K562 (cell line): ENCODE data around the gene ARHGEF17. TPM values are rescaled to one million over a fixed set of nuclear protein-coding genes. Genes with fewer than 3 reads are reported as not detected.

ENCODE experiments used
- ATAC-seq: fragments of 200-7000 bp; cut with Tn5 transposase; 3 replicates; pipeline ENCODE4 v1.9.1; 2020; ENCODE audit warnings: moderate library complexity
- BruUV-seq: library from RNA; stranded (reverse); fragments of 400-500 nt; replicated peaks from 2 replicates; lab custom pipeline; 2021; lab: Mats Ljungman, UMichigan
- CTCF ChIA-PET: fragments of 300-600 bp; formaldehyde crosslinking; extraction: SDS; loops from one replicate; lab custom pipeline; 2021; ENCODE audit warnings: low intra/inter-chr PET ratio; lab: Yijun Ruan, JAX
- POLR2A ChIA-PET: fragments of 300-600, 350-650 bp; sonication (Branson Sonifier 250); formaldehyde crosslinking; extraction: SDS; loops from one replicate; lab custom pipeline; 2021; ENCODE audit warnings: antibody characterized with exemption, inconsistent platforms; lab: Yijun Ruan, JAX
- DNase-seq, 4 experiments: peaks; one replicate each; pipeline versions ENCODE4 v3.0.0 to v3.0.0-alpha.2; 2011 to 2018; ENCODE audit warnings: low spot score in 3 of 4, mixed read lengths in 3 of 4; ENCODE audit errors: extremely low read depth in 1 of 4
- FAIRE-seq: peaks from 2 replicates; lab custom pipeline; 2011; peaks lifted over from hg19 to GRCh38; lab: Jason Lieb, UNC
- H2AFZ ChIP-seq: 2 replicates; pipeline ENCODE4 v1.6.0; 2011; ENCODE audit warnings: low read depth, low read length, control low read depth, inconsistent platforms
- H3K27ac ChIP-seq: fragments of 200-600 bp; 3 replicates; pipeline ENCODE4 v1.8.0; 2011; ENCODE audit warnings: low read depth, mild to moderate bottlenecking, control low read depth, inconsistent platforms, low read length, moderate library complexity, mixed read lengths; ENCODE audit errors: extremely low read depth
- H3K27me3 ChIP-seq, 2 experiments: fragments of 300-600 bp in 1 of 2; 2 replicates in 1 of 2; 3 replicates in 1 of 2; pipeline versions ENCODE4 v1.6.0 to v1.8.0; 2011; ENCODE audit warnings: inconsistent platforms in 2 of 2, low read length in 2 of 2, mild to moderate bottlenecking in 1 of 2, mixed read lengths in 1 of 2, moderate library complexity in 1 of 2; ENCODE audit not compliant: control insufficient read depth in 2 of 2, insufficient read depth in 2 of 2
- H3K36me3 ChIP-seq: fragments of 300-600 bp; 3 replicates; pipeline ENCODE4 v1.8.0; 2011; ENCODE audit warnings: mild to moderate bottlenecking, low read length, inconsistent platforms; ENCODE audit not compliant: control insufficient read depth, insufficient read depth
- H3K4me1 ChIP-seq, 2 experiments: fragments of 200-600 bp in 1 of 2; replicated peaks in 1 of 2; 2 replicates in 1 of 2; 3 replicates in 1 of 2; pipeline versions ENCODE4 v1.5.1 to v1.8.0; 2011; ENCODE audit warnings: inconsistent platforms in 2 of 2, low read length in 2 of 2, mild to moderate bottlenecking in 1 of 2, mixed read lengths in 1 of 2, moderate library complexity in 1 of 2; ENCODE audit not compliant: control insufficient read depth in 2 of 2, insufficient read depth in 2 of 2
- H3K4me2 ChIP-seq: 2 replicates; pipeline ENCODE4 v1.6.1; 2011; ENCODE audit warnings: low read length, control low read depth, inconsistent platforms, mixed read lengths; ENCODE audit not compliant: insufficient read depth
- H3K4me3 ChIP-seq: fragments of 200-600 bp; sonication (generic), shearing (Covaris generic); 2 replicates; pipeline ENCODE4 v1.5.1; 2016; ENCODE audit warnings: control low read depth, inconsistent platforms
- H3K79me2 ChIP-seq: fragments of 200-600 bp; 3 replicates; pipeline ENCODE4 v1.8.0; 2011; ENCODE audit warnings: low read length, inconsistent platforms; ENCODE audit not compliant: control insufficient read depth, insufficient read depth
- H3K9ac ChIP-seq, 2 experiments: 2 replicates each; pipeline versions ENCODE4 v1.6.0 to v1.6.1; 2011; ENCODE audit warnings: low read depth in 2 of 2, low read length in 2 of 2, control low read depth in 1 of 2, inconsistent platforms in 1 of 2, mild to moderate bottlenecking in 1 of 2, mixed read lengths in 1 of 2; ENCODE audit not compliant: insufficient read depth in 1 of 2
- H3K9me1 ChIP-seq: one replicate; pipeline ENCODE4 v1.6.0; 2011; ENCODE audit warnings: inconsistent platforms, mild to moderate bottlenecking, low read length, moderate library complexity; ENCODE audit not compliant: control insufficient read depth, insufficient read depth
- H3K9me3 ChIP-seq: replicated peaks from 2 replicates; pipeline ENCODE4 v1.5.1; 2011; ENCODE audit warnings: low read depth, low read length, inconsistent platforms; ENCODE audit not compliant: control insufficient read depth, insufficient read depth
- H4K20me1 ChIP-seq: replicated peaks from 2 replicates; pipeline ENCODE4 v1.6.1; 2011; ENCODE audit warnings: low read length, inconsistent platforms, mixed read lengths; ENCODE audit not compliant: control insufficient read depth, insufficient read depth
- RBM15 ChIP-seq: fragments of 200-400 bp; formaldehyde crosslinking; IDR thresholded peaks from 2 replicates; pipeline ENCODE4 v1.6.1; 2018; ENCODE audit warnings: mild to moderate bottlenecking, low read length, moderate library complexity; ENCODE audit not compliant: insufficient read depth
- SPI1 ChIP-seq: IDR thresholded peaks from 2 replicates; pipeline ENCODE4 v1.6.1; 2011; ENCODE audit warnings: low read depth, low read length, control low read depth, borderline replicate concordance
- ZC3H11A ChIP-seq: IDR thresholded peaks from 2 replicates; pipeline ENCODE4 v1.6.1; 2012; ENCODE audit warnings: low read depth, low read length, improper control_type of control experiment
- ZFP36 ChIP-seq: fragments of 150-350 bp; IDR thresholded peaks from 2 replicates; pipeline ENCODE4 v1.6.1; 2018; ENCODE audit warnings: low read length, low read depth; ENCODE audit not compliant: partially characterized antibody
- WGBS: fragments of 100-300 bp; shearing (Covaris generic); methylation state at CpG from one replicate; pipeline ENCODE4 v1.1.6; 2016; ENCODE audit warnings: low coverage, mixed read lengths; ENCODE audit not compliant: insufficient coverage; ENCODE audit errors: missing lambda C conversion rate; 5-methylcytosine and 5-hydroxymethylcytosine counted together
- in situ Hi-C: fragments of 300-500 bp; cut with MboI; formaldehyde crosslinking; loops from 4 replicates; pipeline ENCODE4 v1.15.0; 2018; ENCODE audit warnings: inconsistent platforms, mixed read lengths
- intact Hi-C: fragments of 100-400 bp; cut with micrococcal nuclease; formaldehyde crosslinking; loops from 2 replicates; pipeline ENCODE4 v1.14.2; 2022
- polyA plus RNA-seq, 8 experiments: library from polyadenylated mRNA; depleted of rRNA in 4 of 8; stranded (reverse) in 5 of 8; unstranded in 3 of 8; fragments of >200 nt; fragmentation: Nextera tagmentation in 2 of 8; fragmentation: Illumina TruSeq in 1 of 8; extraction: Ambion mirVana in 2 of 8; extraction: Trizol in 1 of 8; gene quantifications; 2 replicates each; pipeline versions ENCODE4 v1.2.1 to v1.2.3, GENCODE V29; 2011 to 2014; ENCODE audit warnings: inconsistent platforms in 1 of 8, missing spikeins in 1 of 8
- total RNA-seq, 7 experiments: library from RNA; depleted of rRNA in 6 of 7; stranded (reverse); fragments of >200 nt in 6 of 7; fragmentation: Illumina TruSeq in 2 of 7; extraction: Trizol in 2 of 7; gene quantifications; 2 replicates each; pipeline versions ENCODE4 v1.2.1 to v1.2.3, GENCODE V29; 2011 to 2021; ENCODE audit warnings: low replicate concordance in 1 of 7

ARHGEF17 gene
- total and polyA plus RNA-seq, 9 of the 15 experiments (the other 6 are each of a cell fraction or from before 2014, with no cell fraction given), result 0.04 to 0.68 (median 0.10) TPM; not detected in 2

DNA sequence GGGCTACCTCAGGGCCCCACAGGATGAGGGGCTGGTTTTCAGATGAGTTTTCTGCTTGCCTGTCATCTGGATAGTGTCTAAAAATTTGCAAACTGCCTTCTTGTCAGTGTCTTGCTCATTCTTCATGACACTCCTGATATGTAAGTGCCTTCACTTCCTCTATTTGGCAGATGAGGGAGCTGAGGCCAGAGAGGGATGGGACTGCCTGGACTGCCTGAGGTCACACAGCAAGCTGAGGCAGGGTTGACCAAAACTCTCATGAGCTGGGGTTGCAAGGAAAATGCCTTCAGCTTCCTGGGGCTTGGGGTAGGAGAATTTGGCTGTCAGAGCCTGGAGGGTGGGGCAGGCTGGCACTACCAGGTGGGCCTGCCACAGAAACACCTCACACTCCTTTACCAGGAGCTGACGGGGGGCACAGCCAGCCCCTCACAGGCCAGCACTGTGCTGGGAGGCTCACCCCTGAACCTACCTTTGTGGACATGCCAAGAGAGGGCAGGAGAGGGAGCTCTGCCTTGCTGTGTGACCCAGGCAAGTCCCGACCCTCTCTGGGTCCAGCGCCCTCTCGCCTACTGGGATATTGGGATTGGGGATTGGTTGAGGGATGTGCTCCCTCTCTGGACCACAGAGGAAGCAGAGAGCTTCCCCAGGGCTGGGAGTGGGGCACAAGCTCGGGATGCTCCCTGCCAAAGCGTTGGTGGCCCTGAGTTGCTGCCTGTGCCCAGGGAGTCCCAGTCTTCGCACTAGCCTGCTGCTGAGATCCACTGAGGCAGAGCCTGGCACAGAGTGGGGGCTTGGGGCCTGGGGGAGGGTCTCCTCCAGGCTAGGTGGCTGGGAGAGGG is 37.8 kb upstream of the ARHGEF17 start:
- FAIRE-seq (no peak), DNase-seq (no peak), ATAC-seq (peak; percentile 32; the same call in 1 of the 3 replicates)
- H3K9me3 ChIP-seq, result no peaks in the 10 kb centered on the region
- in situ Hi-C loops, result no loop called here
- H3K27ac ChIP-seq, result no peak overlapping the region
- POLR2A ChIA-PET, result interaction anchor here (0.6 to 0.8 kb wide), 3 partner anchors 8 to 80 kb away, joined by 3 read pairs; no protein-coding TSS in a partner anchor
- peaks cover 29 to 85% of the 10 kb centered on the region in 2 experiments for H3K27me3 ChIP-seq
- intact Hi-C loops, result no loop called here
- WGBS, result 14% methylated on average over 5 of the region's 7 CpGs
- no peaks in the 10 kb centered on the region for H3K9me1 ChIP-seq
- H4K20me1 ChIP-seq, result no peaks in the 10 kb centered on the region
- no peak overlapping the region for H2AFZ ChIP-seq
- no peaks in the 10 kb centered on the region for H3K36me3 ChIP-seq
- TF ChIP-seq RBM15, result no peak
- TF ChIP-seq ZFP36, result peak; percentile 48
- peak; percentile 94 for TF ChIP-seq SPI1
- TF ChIP-seq ZC3H11A, result no peak
- 0 out of 4 replicates have a peak overlapping the region, but pooled peaks of 1 of the 2 experiments have one; percentile 27 for H3K9ac ChIP-seq
- no peak overlapping the region for H3K4me3 ChIP-seq
- CTCF ChIA-PET, result no interaction called here
- peaks cover 0 to 14% of the 10 kb centered on the region in 2 experiments; a peak in 3 of 5 replicates for H3K4me1 ChIP-seq
- no peak overlapping the region for H3K4me2 ChIP-seq
- H3K79me2 ChIP-seq, result no peaks in the 10 kb centered on the region
- no TSS peak for BruUV-seq
